HG03097 (cell line): ENCODE results near the gene TNRC6B.
"Not testable (repeated sequence)": the region's sequence is repeated elsewhere in the genome, so short reads cannot be mapped to it uniquely, and the experiment has no call there.

Experiments
- ATAC-seq: cut with Tn5 transposase; IDR thresholded peaks from one replicate; pipeline ENCODE4 v1.9.1; 2021; ENCODE audit not compliant: unreplicated experiment, low FRiP score

The TNRC6B gene

GRCh38 chr22:40206561-40206960, 28.8 kb downstream of the TNRC6B start:
- no peak for ATAC-seq

GRCh38 chr22:40210818-40211217, 33.1 kb downstream of the TNRC6B start:
- no peak for ATAC-seq

DNA sequence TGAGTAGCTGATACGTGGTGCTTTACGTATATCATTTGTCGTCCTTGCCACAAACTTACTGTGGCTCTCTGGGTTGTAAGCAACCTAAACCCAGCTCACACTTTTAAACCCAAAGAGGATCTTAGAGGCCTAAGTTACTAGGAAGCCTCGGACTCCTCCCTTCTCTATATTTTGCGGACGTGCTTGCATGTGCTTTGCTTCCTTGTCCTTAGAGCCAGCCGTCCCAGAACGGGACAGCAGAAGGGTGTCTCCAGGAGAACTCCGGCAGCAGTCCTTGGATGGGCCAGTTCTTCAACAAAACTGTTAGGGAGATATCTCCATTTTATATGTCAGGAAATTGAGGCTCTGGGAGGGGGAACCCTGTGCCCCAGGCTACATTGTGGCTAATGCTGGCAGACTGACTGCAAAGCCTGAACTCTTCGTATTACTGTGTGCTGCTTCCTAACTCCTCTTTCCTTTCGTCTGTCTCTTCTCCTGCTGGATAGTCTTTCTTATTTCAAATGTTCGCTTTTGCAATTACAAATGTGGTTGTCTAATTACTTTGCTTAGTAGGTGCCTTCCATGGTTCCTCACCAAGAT, 33.8 kb downstream of the TNRC6B start:
- ATAC-seq = no peak

GRCh38 chr22:40212121-40212520, 34.4 kb downstream of the TNRC6B start:
- ATAC-seq = no peak

GRCh38 chr22:40213478-40213877, 35.8 kb downstream of the TNRC6B start:
- no peak for ATAC-seq

DNA sequence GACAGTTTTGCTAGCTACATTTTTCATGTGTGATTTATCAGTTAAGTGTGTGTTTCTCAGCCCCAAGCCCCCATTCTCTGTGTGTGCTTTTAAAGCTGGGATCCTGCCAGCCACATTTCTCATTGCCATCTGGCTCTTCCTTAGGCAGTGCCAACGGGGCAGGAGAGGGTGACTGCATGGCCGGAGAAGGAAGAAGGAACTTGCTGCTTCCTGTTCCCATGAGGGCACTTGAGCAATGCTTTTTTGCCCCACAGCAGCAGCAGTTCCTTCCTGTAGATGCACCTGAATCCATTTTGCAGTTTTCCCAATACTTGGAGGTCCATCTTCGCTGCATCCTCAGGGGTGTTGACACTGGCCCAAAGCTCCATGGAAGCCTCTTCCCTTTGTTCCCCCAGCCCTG, 37.5 kb downstream of the TNRC6B start:
- no peak for ATAC-seq

- ATAC-seq = no peak
Measured at GRCh38 chr22:40216041-40216756, 38.5 kb downstream of the TNRC6B start.

DNA sequence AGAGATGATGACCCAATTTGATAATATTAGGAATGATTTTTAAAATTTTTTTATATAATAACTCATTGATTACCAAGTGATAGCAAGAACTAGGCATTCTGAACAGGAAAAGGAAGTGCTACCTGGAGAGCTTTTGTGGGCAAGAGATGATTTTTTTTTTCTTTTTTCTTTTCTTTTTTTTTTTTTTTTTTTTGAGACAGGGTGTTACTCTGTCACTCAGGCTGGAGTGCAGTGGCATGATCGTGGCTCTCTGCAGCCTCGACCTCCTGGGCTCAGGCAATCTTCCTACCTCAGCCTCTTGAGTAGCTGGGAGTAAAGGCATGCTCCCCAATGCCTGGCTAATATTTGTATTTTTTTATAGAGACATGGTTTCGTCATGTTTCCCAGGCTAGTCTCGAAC, 40.4 kb downstream of the TNRC6B start:
- ATAC-seq = no peak

DNA sequence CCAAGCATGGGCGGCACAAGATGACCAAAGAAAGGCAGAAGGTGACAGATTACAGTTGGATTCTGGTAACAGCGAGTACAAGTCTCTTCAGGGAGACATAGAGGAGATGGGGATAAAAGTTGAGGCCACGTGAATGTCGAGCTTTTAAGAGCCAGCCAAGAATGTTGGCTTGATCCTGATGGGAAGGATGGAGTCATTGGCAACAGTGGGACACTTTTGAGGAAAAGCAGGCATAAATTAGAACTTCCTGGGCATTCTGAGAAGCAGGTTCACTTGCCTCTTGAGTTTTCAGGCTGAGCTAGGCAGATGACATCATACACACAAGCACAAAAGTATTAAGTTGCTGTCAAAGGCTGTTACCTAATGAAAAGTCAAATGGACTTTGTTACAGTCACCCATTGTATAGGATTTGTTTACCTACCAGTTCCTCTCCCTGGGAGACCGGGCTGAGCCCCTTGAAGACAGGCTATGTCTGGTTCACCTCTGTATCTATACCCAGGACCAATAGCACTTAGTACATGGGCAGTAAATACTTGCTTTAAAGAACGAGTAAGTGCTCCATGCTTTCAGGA, 41.1 kb downstream of the TNRC6B start:
- no peak for ATAC-seq

- no peak for ATAC-seq
Measured at GRCh38 chr22:40220316-40221054, 42.8 kb downstream of the TNRC6B start.

GRCh38 chr22:40221055-40221414, 43.3 kb downstream of the TNRC6B start:
- ATAC-seq = no peak

GRCh38 chr22:40222979-40223378, 45.3 kb downstream of the TNRC6B start:
- not testable (repeated sequence) for ATAC-seq

- ATAC-seq = no peak
Measured at GRCh38 chr22:40224702-40225101, 47.0 kb downstream of the TNRC6B start.

- ATAC-seq = no peak
Measured at GRCh38 chr22:40226620-40227019, 48.9 kb downstream of the TNRC6B start.

- no peak for ATAC-seq
Measured at GRCh38 chr22:40231618-40232313, 54.0 kb downstream of the TNRC6B start.

DNA sequence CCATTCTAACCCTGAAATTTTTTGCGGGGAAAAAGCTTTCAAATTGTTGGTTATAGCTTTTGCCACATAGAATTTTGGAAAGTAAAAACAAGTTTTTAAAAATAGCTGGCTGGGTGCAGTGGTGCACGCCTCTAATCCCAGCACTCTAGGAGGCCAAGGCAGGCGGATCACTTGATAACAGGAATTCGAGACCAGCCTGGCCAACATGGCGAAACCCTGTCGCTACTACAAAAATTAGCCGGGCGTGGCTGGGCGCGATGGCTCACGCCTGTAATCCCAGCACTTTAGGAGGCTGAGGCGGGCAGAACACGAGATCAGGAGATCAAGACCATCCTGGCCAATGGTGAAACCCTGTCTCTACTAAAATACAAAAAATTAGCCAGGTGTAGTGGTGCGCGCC, 54.9 kb downstream of the TNRC6B start:
- ATAC-seq = no peak

GRCh38 chr22:40233886-40234285, 56.2 kb downstream of the TNRC6B start:
- no peak for ATAC-seq

- no peak for ATAC-seq
Measured at GRCh38 chr22:40234658-40235057, 56.9 kb downstream of the TNRC6B start.

- no peak for ATAC-seq
Measured at GRCh38 chr22:40235308-40235707, 57.6 kb downstream of the TNRC6B start.

DNA sequence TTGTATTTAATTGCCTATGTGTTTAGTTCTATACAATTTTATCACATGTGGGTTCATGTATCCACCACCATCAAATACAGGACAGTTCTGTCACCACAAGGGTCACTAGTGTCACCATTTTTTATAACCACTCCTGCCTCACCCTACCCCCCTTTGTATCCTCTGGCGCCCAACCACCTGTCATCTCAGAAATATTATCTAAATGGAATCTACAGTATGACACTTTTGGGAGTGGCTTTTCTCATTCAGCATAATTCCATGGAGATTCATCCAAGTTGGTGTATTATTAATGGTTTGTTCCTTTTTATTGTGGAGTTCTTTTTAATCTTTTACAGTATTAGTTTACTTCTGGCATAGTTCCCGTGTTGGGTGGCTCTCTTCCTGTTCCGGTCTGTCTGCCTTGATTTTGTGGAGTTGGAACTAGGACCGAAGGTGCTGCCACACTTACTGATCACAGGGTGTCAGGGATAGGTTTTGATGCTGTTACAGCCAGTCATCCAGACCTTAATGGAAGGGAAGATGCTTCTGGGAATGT, 58.5 kb downstream of the TNRC6B start:
- ATAC-seq = no peak

- no peak for ATAC-seq
Measured at GRCh38 chr22:40237241-40237640, 59.5 kb downstream of the TNRC6B start.
